DMS79 treated with DMSO at 0.1 percent for 48 hours (cell line): ENCODE results near the gene NNT.
"Not testable (repeated sequence)": the region's sequence is repeated elsewhere in the genome, so short reads cannot be mapped to it uniquely, and the experiment has no call there.

ENCODE experiments used
- DNase-seq: peaks from one replicate; lab custom pipeline; 2025; lab: John Stamatoyannopoulos, UW

NNT gene

DNA sequence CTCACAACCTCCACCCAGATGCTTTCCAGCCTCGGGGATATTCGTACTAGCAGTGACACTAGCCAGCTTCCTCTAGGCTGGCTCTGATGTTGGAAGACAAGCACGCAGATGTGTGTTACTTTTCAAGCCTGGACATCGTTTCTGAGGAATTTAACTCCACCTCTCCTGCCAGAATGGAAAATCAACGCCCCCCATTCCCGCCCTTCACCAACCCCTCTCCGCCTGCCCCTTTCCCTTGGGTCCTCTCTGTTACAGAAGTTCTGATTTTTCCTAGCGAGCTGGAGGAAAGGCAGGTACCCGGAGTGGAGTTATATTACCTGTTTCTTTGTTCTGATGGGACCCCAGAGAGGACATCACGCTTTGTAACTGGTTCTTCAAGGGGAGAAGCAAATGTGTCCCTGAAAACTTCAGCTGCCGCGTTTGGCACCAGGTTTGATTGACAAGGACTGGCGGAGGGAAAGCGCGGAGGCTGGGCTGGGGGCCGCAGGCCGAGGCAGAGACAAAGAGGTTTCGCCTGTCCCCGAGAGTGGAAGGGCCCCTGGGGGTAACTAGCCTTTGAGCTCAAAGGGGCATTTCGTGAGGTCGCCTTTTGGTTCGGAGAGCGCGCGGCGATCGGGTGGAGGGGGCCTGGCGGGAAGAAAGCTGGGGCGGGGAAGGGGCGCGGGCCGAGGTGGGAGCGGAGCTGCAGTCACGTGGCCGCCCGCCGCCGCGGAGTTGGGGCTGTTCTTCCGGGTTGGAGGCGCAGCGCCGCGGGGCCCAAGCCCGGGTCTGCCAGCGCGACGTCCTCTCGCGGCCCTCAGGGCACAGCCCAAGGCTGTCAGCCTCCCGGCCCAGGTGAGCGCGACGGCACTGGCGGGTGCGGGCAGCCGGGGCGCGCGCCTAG lies at the start of gene NNT:
TSS of gene NNT (plus strand) at position 720 of the 883 bp plus-strand sequence. CDS start 6,016 bp downstream, outside the sequence.
- peak; percentile 73 for DNase-seq

DNA sequence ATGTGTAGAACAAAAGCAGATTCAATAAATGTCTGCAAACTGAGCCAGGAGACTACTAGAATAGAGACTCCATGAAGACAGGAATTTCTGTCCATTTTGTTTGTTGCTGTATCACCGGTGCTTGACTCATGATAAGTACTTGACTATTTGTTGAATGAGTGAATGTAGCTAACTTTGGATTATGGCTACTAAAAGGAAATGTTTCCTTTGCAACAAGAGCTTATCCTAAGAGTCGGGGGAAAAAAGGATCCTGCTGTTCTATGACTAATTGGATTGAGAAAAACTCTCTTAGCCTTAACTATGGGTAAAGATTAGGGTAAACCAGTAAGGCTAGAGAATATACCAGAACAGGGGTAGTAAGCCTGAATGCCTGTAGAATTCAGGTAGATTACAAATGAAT lies 49.6 kb upstream of the NNT start:
- DNase-seq = no peak

DNA sequence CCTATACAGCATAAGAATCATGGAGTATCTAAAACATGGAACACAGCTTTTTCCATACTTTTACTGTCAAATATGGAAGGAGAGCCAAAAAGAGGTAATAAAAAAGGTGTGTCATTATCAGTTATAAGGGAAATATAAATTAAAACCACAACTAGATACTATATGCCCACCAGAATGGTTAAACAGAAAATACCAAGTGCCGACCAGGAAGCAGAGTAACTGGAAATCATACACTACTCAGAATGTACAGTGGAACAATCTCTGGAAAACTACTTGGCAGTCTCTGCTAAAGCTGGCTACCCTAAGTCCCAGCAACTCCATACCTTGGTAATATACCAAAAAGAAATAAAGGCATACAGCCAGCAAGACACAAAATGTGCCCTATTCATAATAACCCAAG lies 48.5 kb upstream of the NNT start:
- DNase-seq = no peak

DNA sequence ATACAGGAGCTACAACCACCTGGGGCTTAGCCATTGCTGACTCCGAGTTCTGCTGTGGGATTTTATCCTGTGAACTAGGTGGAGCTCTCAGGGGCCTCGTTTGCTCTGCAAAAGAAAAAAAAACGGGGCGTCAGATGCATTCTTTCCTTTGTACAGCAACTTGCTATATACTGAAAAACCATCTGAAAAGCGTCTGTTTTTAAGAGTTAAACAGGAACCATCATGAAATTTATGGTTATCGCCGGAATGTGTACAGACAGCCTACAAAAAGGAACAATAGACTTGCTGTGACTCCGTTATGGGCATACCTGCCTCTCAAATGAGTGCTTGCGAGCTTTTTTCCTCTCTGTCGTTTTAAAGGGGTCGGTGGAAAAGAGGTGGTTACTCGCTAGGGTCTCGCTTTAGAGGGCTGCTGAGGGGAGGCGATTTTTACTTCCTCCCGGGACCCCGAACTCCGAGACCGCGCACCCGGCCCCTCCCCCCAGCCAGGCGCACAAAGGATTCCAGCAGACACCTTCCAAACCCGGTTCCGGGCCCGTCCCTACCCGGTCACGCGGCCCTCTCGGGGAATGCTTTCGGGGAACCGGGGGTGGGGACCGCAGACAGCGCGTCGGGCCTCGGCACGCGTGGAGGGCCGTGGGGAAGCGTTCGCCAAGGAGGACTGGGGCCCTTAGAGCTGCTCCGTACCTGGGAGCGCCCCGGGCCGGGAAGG lies 46.9 kb upstream of the NNT start:
- peak; percentile 23 for DNase-seq

DNA sequence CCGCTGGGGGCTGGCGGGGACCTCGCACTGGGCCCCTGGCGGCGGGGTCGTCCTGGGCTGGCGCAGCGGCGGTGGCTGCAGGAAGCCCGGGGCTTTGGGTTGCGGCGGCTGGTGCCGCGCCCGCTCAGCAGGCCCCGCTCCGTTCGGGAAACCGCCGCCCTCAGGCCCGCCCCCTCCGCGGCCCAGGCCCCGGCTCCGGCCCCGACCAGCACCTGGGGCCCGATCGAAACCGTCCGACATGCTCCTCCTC lies 46.4 kb upstream of the NNT start:
- DNase-seq = not testable (repeated sequence)

DNA sequence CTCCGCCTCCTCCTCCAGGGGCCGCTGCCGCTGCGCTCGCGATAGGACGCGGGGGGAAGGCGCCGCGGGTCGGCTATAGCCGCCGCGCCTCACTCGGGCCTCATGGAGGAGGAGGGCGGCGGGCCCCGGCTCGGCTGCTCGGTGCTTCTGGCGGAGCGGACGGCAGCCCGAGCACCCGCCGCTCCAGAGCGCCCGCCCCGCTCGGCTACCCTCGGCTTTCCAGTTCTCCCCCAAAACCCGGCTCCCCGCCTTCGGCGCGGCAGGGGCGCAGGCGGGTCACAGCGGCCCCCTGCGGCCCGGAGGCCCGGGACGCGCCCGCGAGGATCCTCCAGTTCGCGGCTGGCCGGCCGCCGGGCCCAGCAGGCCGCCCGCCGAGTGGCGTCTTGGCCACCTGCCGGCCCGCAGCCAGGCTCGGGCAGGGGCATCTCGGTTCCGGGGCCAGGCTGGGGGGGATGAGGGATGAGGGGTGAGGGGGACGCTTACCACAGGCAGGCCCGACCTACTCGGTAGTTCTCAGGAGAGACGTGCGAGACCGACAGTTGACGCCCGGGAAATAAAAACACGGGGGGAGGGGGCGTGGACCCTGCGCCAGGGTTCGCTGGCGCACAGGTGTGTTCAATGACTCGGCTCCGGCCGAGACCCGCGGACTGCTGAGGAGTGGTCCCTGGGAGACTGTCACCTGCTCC lies 46.0 kb upstream of the NNT start, which contains the start of gene PAIP1:
TSS of gene PAIP1 (minus strand) at position 221 of the 686 bp plus-strand sequence. CDS start 231 bp downstream, outside the sequence.
- DNase-seq = peak; percentile 69

DNA sequence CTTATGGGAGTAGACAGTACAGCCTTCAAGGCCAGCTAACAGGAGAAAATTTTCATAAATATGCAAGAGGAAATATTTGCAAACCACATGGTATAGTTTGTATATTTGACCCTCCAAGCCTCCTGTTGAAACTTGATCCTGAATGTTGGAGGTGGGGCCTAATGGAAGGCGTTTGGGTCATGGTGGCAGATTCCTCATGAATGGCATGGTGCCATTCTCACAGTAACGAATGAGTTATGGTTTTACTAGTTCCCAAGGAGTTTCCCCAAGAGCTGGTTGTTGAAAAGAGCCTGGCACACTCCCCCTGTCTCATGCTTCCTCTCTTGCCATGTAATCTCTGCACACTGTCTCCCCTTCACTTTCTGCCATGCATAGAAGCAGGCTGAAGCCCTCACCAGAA lies 42.9 kb upstream of the NNT start:
- no peak for DNase-seq

DNA sequence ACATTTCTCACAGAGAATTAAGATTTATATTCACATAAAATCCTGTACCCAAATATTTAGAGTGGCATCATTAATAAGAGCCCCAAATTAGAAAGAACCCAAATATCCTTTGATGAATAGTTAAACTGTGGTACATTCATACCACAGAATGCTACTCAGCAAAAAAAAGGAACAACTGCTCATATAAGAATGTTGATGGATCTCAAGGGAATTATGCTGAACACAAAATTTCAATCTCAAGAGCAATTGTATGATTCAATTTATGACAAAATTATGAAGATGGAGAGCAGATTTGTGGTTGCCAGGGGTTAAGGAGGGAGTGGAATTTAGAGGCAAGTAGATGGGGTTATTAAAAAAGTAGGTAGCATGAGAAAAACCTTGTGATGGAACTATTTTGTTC lies 41.6 kb upstream of the NNT start:
- no peak for DNase-seq

DNA sequence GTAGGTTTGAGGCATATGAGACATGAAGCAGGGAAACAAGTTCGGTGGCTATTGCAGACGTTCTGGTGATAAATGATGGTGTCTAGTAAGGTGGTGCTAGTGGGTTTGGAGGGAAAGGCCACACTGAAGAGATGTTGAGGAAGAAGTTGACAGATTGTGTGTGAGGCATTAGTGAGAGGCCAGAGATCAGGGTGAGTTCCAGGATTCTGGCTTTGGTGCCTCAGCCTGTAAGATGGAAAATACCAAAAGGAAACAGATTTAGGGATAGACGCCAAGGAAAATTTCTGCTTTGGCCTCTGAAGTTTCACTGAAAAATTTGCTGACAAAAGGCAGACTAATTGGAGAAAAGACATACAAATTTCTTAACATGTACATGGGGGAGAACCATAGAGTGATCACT lies 39.7 kb upstream of the NNT start:
- DNase-seq = no peak

DNA sequence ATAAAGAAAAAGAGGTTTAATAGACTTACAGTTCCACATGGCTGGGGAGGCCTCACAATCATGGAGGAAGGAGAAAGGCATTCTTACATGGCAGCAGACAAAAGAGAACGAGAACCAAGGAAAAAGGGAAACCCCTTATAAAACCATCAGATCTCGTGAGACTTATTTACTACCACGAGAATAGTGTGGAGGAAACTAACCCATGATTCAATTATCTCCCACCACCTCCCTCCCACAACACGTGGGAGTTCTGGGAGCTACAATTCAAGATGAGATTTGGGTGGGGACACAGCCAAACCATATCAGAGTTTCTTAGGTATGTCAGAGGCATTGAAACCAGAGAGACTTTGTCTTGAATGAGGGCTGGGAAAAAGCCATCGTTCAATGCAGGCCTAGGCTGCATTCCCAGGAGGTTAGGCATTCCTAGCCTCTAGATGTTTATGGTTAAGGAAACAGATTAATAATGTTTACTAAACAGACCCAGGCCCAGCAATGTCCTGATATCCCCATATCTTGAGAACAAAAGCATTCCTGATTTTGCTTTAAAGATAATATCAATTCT lies 38.6 kb upstream of the NNT start:
- no peak for DNase-seq

DNA sequence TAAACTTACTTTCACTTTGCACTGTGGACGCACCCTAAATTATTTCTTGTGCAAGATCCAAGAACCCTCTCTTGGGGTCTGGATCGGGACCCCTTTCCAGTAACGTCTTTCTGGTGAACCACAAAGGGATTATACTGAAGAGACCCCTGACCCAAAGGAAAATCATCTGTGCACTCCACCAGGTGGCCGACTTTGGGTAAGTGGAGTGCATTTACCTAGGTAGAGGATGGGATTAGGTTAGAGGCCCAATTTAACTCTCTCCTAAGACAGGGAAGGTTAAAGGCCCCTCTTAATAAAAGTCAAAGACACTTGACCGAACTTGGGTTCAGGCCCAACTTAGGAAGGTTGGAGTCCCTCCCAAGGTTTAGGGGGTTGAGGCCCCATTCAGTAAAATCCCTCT lies 37.9 kb upstream of the NNT start:
- DNase-seq = no peak

DNA sequence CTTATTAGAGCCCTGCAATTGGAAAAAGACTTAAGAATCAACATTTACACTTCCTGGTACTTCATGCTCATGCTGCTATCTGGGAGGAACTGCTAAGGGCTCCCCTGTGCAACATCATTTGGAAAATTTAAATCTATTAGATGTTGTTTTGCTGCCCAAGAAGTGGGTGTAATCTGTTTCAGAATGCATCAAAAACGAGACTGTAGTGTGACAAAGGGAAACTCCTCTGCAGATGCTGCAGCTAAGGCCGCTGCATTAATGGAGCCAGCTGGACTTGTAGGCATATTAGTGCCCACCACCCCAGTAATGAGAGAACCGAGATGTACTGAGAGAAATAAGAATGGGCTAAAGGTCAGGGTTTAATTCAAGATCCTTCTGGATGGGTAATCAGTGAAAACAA lies 35.0 kb upstream of the NNT start:
- DNase-seq = no peak

DNA sequence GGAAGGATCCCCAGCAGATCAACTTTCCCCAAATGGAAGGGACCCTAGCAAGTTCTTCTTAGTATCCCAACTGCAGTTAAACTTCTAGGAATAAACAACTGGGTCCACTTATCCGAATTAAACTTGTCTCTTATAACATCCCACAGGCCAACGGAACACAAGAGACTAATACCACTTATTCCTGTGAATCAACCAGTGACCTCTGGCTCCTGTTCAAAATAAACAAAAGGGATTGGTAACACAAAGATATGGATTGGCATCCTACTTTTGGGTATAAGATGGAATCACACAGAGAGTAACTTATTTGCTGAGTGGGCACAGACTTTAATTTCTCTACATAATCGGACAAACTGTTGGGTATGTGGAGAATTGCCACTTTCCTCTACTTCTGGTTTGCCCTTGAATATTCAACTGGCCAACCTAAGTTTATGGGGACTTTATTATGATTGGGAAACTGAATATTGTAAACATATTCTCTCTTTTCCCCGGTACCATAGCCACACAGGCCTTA lies 33.7 kb upstream of the NNT start:
- DNase-seq = no peak

DNA sequence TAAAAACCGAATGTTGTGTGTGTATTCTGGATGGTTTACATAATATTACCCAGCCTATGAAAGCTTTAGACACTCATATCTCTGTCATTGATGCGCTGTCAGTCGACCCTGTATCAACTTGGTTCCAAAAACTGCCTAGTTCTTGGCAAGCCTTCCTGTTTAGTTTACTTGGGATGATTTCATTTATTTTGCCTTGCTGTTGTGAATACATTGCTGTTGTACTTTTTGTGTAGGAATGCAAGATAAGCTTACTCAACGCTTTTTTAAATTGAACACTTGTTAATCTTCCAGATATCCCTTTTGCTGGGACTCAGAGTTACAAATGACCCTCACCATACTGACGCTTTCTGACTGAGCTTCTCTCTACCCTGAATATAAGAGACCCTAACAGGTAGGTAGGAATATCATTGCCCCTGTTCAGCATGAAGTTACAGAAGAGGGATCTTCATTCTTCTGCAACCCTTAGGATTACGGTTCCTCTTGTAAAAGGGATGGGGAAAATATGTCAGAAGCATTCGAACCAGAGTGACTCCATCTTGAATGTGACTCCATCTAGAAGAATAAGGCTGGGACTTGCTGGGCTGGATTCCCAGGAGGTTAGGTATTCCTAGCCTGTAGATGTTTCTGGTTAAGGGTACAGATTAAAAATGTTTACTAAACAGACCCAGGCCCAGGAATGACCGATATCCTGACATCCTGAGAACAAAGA lies 32.4 kb upstream of the NNT start:
- DNase-seq = no peak

DNA sequence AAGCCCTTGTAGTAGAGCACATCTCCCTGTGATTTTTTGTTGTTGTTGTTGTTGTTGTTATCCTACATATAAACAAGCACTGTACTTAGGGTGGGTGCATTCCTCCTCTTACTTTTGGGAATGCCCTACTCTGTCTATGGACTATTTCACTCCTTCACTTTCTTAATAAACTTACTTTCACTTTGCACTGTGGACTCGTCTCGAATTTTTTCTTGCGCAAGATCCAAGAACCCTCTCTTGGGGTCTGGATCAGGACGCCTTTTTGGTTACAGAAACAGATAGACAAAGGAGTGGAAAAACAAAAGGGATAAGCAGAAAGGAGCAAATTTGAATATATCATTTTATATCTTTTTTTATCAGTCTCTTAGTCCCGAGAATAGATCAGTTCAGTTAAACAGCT lies 31.7 kb upstream of the NNT start:
- DNase-seq = no peak

DNA sequence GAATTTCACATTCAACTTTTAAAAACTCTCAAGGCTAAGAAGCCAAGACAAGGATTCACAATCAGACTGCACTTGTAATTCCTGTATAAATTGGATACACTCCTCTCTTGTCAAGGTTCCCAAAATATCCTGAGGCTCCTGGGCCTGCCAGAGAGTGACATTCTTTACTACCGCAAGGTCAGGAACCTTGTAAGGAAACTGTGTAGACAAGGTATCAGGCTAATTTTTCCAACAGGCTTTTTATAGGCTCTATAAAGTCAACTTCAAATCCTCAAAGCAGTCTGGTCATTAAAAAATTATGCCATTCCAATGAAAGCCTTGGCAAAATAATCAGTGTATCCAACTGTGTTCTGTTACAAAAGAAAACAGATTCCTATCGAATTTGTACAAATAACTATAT lies 30.6 kb upstream of the NNT start:
- no peak for DNase-seq

DNA sequence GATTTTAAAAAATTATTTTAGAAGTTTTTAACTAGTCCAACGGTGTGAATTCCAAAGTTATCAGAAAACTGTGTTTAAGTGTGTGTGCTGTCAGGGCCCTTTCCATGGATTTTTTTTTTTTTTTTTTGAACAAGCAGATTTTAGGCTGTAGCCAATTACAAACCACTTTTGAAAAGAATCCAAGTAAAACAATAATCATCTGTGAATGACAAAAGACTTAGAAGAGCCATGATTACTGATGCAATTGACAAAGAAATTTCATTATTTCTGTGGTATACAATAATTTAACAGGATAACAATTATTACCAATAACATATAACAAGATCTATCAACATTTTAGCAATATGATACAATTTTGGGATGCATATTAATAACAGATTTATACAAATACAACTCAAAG lies 29.9 kb upstream of the NNT start:
- no peak for DNase-seq

DNA sequence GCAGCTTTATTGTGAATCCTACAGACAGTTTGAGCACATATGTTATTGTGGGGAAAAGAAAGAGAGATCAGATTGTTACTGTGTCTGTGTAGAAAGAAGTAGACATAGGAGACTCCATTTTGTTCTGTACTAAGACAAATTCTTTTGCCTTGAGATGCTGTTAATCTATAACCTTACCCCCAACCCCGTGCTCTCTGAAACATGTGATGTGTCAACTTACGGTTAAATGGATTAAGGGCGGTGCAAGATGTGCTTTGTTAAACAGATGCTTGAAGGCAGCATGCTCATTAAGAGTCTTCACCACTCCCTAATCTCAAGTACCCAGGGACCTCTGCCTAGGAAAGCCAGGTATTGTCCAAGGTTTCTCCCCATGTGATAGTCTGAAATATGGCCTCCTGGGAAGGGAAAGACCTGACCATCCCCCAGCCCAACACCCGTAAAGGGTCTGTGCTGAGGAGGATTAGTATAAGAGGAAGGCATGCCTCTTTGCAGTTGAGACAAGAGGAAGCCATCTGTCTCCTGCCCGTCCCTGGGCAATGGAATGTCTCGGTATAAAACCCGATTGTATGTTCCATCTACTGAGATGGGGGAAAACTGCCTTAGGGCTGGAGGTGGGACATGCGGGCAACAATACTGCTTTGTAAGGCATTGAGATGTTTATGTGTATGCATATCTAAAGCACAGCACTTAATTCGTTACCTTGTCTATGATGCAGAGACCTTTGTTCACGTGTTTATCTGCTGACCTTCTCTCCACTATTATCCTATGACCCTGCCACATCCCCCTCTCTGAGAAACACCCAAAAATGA lies 22.4 kb upstream of the NNT start:
- not testable (repeated sequence) for DNase-seq

DNA sequence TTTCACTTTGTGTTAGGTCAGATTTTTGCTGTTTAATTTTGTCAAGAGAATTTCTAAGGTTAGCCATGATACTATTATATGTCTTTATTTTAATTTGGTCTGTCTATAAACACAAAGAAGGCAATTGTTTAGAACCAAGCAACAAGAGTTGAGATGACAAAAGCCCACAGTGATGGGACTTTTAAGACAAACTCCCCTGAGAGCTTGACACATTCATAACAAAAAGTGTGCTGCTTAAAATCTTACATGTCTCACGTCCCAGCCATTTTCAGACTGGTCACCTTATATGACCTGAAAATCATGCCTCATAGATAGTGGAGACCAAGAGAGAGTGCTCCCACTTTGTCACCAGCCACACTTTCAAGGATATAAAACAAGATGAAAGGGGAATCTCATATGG lies 21.6 kb upstream of the NNT start:
- DNase-seq = no peak

DNA sequence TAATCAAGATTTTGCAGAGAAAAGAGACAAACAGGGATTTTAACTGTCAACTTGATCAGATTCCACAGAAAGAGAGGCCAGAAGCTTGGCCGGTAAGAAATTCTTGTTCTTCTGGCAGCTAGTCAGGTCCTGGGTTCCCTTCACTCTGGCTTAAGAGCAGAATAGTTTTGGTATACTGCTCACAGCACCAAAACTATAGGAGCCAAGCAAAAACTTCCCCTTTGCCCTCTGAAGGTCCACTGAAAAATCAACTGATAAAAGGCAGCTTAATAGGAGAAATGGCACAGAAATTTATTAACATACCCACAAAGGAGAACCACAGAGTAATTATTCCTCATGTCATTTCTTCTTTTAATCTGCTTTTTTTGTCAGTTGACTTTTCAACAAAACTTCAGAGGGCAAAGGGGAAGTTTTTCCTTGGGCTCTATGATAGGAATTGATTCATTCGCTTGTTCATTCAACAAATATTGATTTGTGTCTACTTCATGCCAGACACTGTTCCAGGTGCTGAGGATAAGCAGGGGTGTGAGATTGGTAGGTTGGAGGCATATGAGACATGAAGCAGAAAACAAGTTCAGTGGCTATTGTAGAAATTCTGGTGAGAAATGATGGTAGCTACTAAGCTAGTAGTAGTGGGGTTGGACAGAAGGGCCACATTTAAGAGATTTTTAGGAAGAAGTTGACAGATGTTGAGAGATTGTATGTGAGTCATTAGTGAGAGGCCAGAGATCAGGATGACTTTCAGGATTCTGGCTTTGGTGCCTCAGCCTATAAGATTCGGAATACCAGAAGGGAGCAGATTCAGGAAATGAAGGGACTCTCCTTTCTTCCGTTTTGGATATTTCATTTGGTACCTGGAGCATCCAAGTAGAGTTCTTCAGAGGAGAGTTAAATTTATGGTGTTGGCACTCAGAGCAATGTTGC lies 20.6 kb upstream of the NNT start:
- DNase-seq = no peak
